GM23338 (cell line): ENCODE measurements around the gene ZCCHC14. TPM values are rescaled to one million over a fixed set of nuclear protein-coding genes. Genes with fewer than 3 reads are reported as not detected.

Experiments used
- ATAC-seq: fragments of 200-7000 bp; cut with Tn5 transposase; 3 replicates; pipeline ENCODE4 v1.9.1; 2020
- DNase-seq: peaks from one replicate; pipeline ENCODE4 v3.0.0-alpha.2; 2015; ENCODE audit warnings: low spot score
- H2AFZ ChIP-seq: fragments of 200-600 bp; sonication (generic); 2 replicates; pipeline ENCODE4 v1.8.0; 2016; ENCODE audit warnings: antibody characterized with exemption, mild to moderate bottlenecking, moderate library complexity
- H3F3A ChIP-seq: fragments of 200-600 bp; sonication (generic); replicated peaks from 2 replicates; pipeline ENCODE4 v1.8.0; 2017; ENCODE audit warnings: antibody characterized with exemption, mixed run types, low read depth
- H3K27ac ChIP-seq: fragments of 200-600 bp; sonication (generic); 2 replicates; pipeline ENCODE4 v1.6.1; 2016; ENCODE audit warnings: low read depth
- H3K27me3 ChIP-seq: fragments of 200-600 bp; sonication (generic); 2 replicates; pipeline ENCODE4 v1.8.0; 2016; ENCODE audit warnings: mild to moderate bottlenecking, mixed run types, moderate library complexity; ENCODE audit not compliant: insufficient read depth
- H3K36me3 ChIP-seq: fragments of 200-600 bp; sonication (generic); 2 replicates; pipeline ENCODE4 v1.8.0; 2016; ENCODE audit warnings: mild to moderate bottlenecking; ENCODE audit not compliant: insufficient read depth
- H3K4me1 ChIP-seq: fragments of 200-600 bp; sonication (generic); 2 replicates; pipeline ENCODE4 v1.8.0; 2016; ENCODE audit warnings: mild to moderate bottlenecking, moderate library complexity; ENCODE audit not compliant: insufficient read depth
- H3K4me2 ChIP-seq: fragments of 200-600 bp; sonication (generic); 2 replicates; pipeline ENCODE4 v1.7.1; 2017; ENCODE audit warnings: mixed run types
- H3K4me3 ChIP-seq: fragments of 200-600 bp; sonication (generic); 2 replicates; pipeline ENCODE4 v1.6.1; 2016; ENCODE audit warnings: mixed run types
- H3K79me2 ChIP-seq: fragments of 200-600 bp; sonication (generic); replicated peaks from 2 replicates; pipeline ENCODE4 v1.8.0; 2017; ENCODE audit warnings: mild to moderate bottlenecking; ENCODE audit not compliant: insufficient read depth
- H3K9me2 ChIP-seq: fragments of 200-600 bp; sonication (generic); 2 replicates; pipeline ENCODE4 v1.8.0; 2017; ENCODE audit not compliant: insufficient read depth
- H4K20me1 ChIP-seq: fragments of 200-600 bp; sonication (generic); replicated peaks from 2 replicates; pipeline ENCODE4 v1.8.0; 2017; ENCODE audit warnings: mild to moderate bottlenecking; ENCODE audit not compliant: insufficient read depth
- H3K27ac Mint-ChIP-seq: 2 replicates; pipeline ENCODE4 v1.8.0; 2020; ENCODE audit warnings: inconsistent platforms, mild to moderate bottlenecking, moderate library complexity, mixed read lengths
- H3K27me3 Mint-ChIP-seq: 3 replicates; pipeline ENCODE4 v1.8.0; 2022; ENCODE audit warnings: low read depth, mild to moderate bottlenecking, moderate library complexity, mixed read lengths, inconsistent platforms; ENCODE audit not compliant: insufficient read depth, poor library complexity
- H3K36me3 Mint-ChIP-seq: 3 replicates; pipeline ENCODE4 v1.8.0; 2021; ENCODE audit warnings: low read depth, mild to moderate bottlenecking, inconsistent platforms, moderate library complexity, mixed read lengths
- H3K4me1 Mint-ChIP-seq: 3 replicates; pipeline ENCODE4 v1.8.0; 2020; ENCODE audit warnings: mild to moderate bottlenecking, inconsistent platforms, mixed read lengths
- H3K4me3 Mint-ChIP-seq: 3 replicates; pipeline ENCODE4 v1.8.0; 2021; ENCODE audit warnings: moderate library complexity, mild to moderate bottlenecking, inconsistent platforms, mixed read lengths
- H3K9me3 Mint-ChIP-seq: 3 replicates; pipeline ENCODE4 v1.8.0; 2020; ENCODE audit warnings: moderate library complexity, mild to moderate bottlenecking, inconsistent platforms, mixed read lengths
- CREB1 ChIP-seq: fragments of 250-450 bp; sonication (Bioruptor Pico); IDR thresholded peaks from 2 replicates; pipeline ENCODE4 v1.5.0; 2020; ENCODE audit warnings: low read depth, mild to moderate bottlenecking, moderate library complexity
- CTCF ChIP-seq, 2 experiments: fragments of 200-600 bp in 1 of 2; sonication (generic) in 1 of 2; conservative IDR thresholded peaks; 2 replicates each; pipeline versions ENCODE4 v1.5.1 to v1.6.1; 2016 to 2017; ENCODE audit warnings: antibody characterized with exemption in 2 of 2, low read depth in 2 of 2, mild to moderate bottlenecking in 2 of 2, moderate library complexity in 1 of 2
- ETS1 ChIP-seq: IDR thresholded peaks from 2 replicates; pipeline ENCODE4 v1.6.1; 2016; ENCODE audit warnings: antibody characterized with exemption
- EZH2 ChIP-seq: fragments of 200-600 bp; sonication (generic); IDR thresholded peaks from one replicate; pipeline ENCODE4 v1.8.0; 2017; ENCODE audit warnings: antibody characterized with exemption, mild to moderate bottlenecking, low read depth; ENCODE audit not compliant: unreplicated experiment
- EZH2phosphoT487 ChIP-seq: fragments of 200-600 bp; sonication (generic); IDR thresholded peaks from one replicate; pipeline ENCODE4 v1.8.1; 2018; ENCODE audit warnings: antibody characterized with exemption; ENCODE audit not compliant: unreplicated experiment
- JUNB ChIP-seq: IDR thresholded peaks from one replicate; pipeline ENCODE4 v1.6.1; 2016; ENCODE audit warnings: antibody characterized with exemption; ENCODE audit not compliant: unreplicated experiment
- NANOG ChIP-seq: IDR thresholded peaks from 2 replicates; pipeline ENCODE4 v1.6.1; 2016; ENCODE audit warnings: antibody characterized with exemption, borderline replicate concordance
- POLR2AphosphoS5 ChIP-seq: IDR thresholded peaks from 2 replicates; pipeline ENCODE4 v1.6.1; 2016; ENCODE audit warnings: antibody characterized with exemption, low read depth
- REST ChIP-seq: IDR thresholded peaks from one replicate; pipeline ENCODE4 v1.6.1; 2018; ENCODE audit warnings: antibody characterized with exemption; ENCODE audit not compliant: unreplicated experiment
- STAT1 ChIP-seq: IDR thresholded peaks from one replicate; pipeline ENCODE4 v1.6.1; 2016; ENCODE audit warnings: antibody characterized with exemption; ENCODE audit not compliant: unreplicated experiment
- ZNF114 ChIP-seq: fragments of 250-450 bp; sonication (Bioruptor Pico); IDR thresholded peaks from 2 replicates; pipeline ENCODE4 v1.5.0; 2020; ENCODE audit warnings: mild to moderate bottlenecking, moderate library complexity
- ZNF331 ChIP-seq: fragments of 250-450 bp; sonication (Bioruptor Pico); IDR thresholded peaks from 2 replicates; pipeline ENCODE4 v1.5.0; 2020; ENCODE audit warnings: low read depth, mild to moderate bottlenecking, moderate library complexity
- ZNF462 ChIP-seq: fragments of 250-450 bp; sonication (Bioruptor Pico); IDR thresholded peaks from 2 replicates; pipeline ENCODE4 v1.5.0; 2020; ENCODE audit warnings: mild to moderate bottlenecking, moderate library complexity
- polyA plus RNA-seq: library from polyadenylated mRNA; unstranded; fragments of >200 nt; fragmentation: Nextera tagmentation; extraction: Ambion mirVana; gene quantifications from 2 replicates; pipeline ENCODE4 v1.2.1, GENCODE V29; 2016
- total RNA-seq: library from RNA; depleted of rRNA; stranded (reverse); fragments of >200 nt; shearing (Covaris generic); gene quantifications from 2 replicates; pipeline ENCODE4 v1.2.3, GENCODE V29; 2014

ZCCHC14 gene
- total and polyA plus RNA-seq, 2 experiments from 2014 or later, result 6.8 to 22.4 TPM

- peak overlapping the region; percentile 86 for H3K4me2 ChIP-seq
- H3K36me3 ChIP-seq, result no peaks in the 10 kb centered on the region
- peaks cover 29% of the 10 kb centered on the region for H3K79me2 ChIP-seq
- no peaks in the 10 kb centered on the region for H3K9me3 Mint-ChIP-seq
- H3K27ac ChIP-seq, result peak overlapping the region; percentile 67; the same call in 1 of the 2 replicates
- H2AFZ ChIP-seq, result peak overlapping the region; percentile 56
- H3K27me3 ChIP-seq, result no peaks in the 10 kb centered on the region
- no peak for ATAC-seq
- peaks cover 3% of the 10 kb centered on the region; the same call in 2 of the 3 replicates for H3K36me3 Mint-ChIP-seq
- peak overlapping the region; percentile 79 for H3K4me3 ChIP-seq
- no peaks in the 10 kb centered on the region for H3K9me2 ChIP-seq
- H3F3A ChIP-seq, result 0 out of 2 replicates have a peak, but pooled peaks cover 10% of the 10 kb centered on the region
- peaks cover 17% of the 10 kb centered on the region for H3K27me3 Mint-ChIP-seq
- peaks cover 41% of the 10 kb centered on the region for H3K4me1 Mint-ChIP-seq
- no peak for DNase-seq
- no peak for TF ChIP-seq STAT1
- TF ChIP-seq CTCF (conservative IDR thresholded peaks at IDR 0.05; ENCODE audit: low read depth in 2 of 2), result no peak
- no peak for TF ChIP-seq EZH2
- no peak for TF ChIP-seq JUNB
- no peak for TF ChIP-seq CREB1 (CRISPR knock-in tag)
- TF ChIP-seq ZNF114, result no peak
- no peak for TF ChIP-seq ETS1
- TF ChIP-seq REST, result no peak
- TF ChIP-seq POLR2AphosphoS5, result no peak
- no peak for TF ChIP-seq NANOG
- TF ChIP-seq ZNF331 (CRISPR knock-in tag), result no peak
- no peak for TF ChIP-seq EZH2phosphoT487
- TF ChIP-seq ZNF462 (CRISPR knock-in tag), result no peak
- H3K4me1 ChIP-seq, result peaks cover 26% of the 10 kb centered on the region
- H3K27ac Mint-ChIP-seq, result no peak overlapping the region
- H4K20me1 ChIP-seq, result peaks cover 22% of the 10 kb centered on the region
- peak overlapping the region; percentile 84 for H3K4me3 Mint-ChIP-seq
These were observed 102.0 kb downstream of the ZCCHC14 start for GRCh38 chr16:87390641-87391323.
